Activated CD8-positive, alpha-beta T cell treated with anti-CD3 and anti-CD28 coated beads, Interleukin-2, amount 10 ng/mL, durations not matched to agents 7 days and 5 days (primary cell): Measurements from ENCODE around the gene IQCM. TPM values are rescaled to one million over a fixed set of nuclear protein-coding genes. Genes with fewer than 3 reads are reported as not detected.

Source experiments
- ATAC-seq: fragments of 150-1000 bp; cut with Tn5 transposase; one replicate; pipeline ENCODE4 v1.10.0; 2021; ENCODE audit warnings: moderate library complexity
- CTCF ChIA-PET: fragments of 350-600 bp; sonication (Branson Sonifier 250); formaldehyde crosslinking; loops from one replicate; lab custom pipeline; 2021; ENCODE audit warnings: antibody characterized with exemption; lab: Charles Lee
- POLR2A ChIA-PET: fragments of 350-600 bp; sonication (Branson Sonifier 250); formaldehyde crosslinking; loops from one replicate; lab custom pipeline; 2021; ENCODE audit warnings: antibody characterized with exemption; lab: Charles Lee
- DNase-seq: peaks from one replicate; pipeline ENCODE4 v3.0.0-alpha.2; 2020
- H3K27ac Mint-ChIP-seq: one replicate; pipeline ENCODE4 v1.8.0; 2021; ENCODE audit warnings: mild to moderate bottlenecking, mixed read lengths
- H3K27me3 Mint-ChIP-seq: one replicate; pipeline ENCODE4 v1.8.0; 2021; ENCODE audit warnings: low read depth, mixed read lengths
- H3K36me3 Mint-ChIP-seq: one replicate; pipeline ENCODE4 v1.8.0; 2021; ENCODE audit warnings: low read depth, mixed read lengths
- H3K4me1 Mint-ChIP-seq: one replicate; pipeline ENCODE4 v1.8.0; 2021; ENCODE audit warnings: low read depth, mixed read lengths
- H3K4me3 Mint-ChIP-seq: one replicate; pipeline ENCODE4 v1.8.0; 2021; ENCODE audit warnings: mild to moderate bottlenecking, mixed read lengths
- H3K9me3 Mint-ChIP-seq: one replicate; pipeline ENCODE4 v1.8.0; 2022; ENCODE audit warnings: mixed read lengths; ENCODE audit not compliant: insufficient read depth
- total RNA-seq, 2 experiments: library from RNA; stranded (reverse); gene quantifications; one replicate each; pipeline ENCODE4 v1.2.3, GENCODE V29; 2021

The IQCM gene
- total RNA-seq, 2 experiments from 2014 or later: not detected

DNA sequence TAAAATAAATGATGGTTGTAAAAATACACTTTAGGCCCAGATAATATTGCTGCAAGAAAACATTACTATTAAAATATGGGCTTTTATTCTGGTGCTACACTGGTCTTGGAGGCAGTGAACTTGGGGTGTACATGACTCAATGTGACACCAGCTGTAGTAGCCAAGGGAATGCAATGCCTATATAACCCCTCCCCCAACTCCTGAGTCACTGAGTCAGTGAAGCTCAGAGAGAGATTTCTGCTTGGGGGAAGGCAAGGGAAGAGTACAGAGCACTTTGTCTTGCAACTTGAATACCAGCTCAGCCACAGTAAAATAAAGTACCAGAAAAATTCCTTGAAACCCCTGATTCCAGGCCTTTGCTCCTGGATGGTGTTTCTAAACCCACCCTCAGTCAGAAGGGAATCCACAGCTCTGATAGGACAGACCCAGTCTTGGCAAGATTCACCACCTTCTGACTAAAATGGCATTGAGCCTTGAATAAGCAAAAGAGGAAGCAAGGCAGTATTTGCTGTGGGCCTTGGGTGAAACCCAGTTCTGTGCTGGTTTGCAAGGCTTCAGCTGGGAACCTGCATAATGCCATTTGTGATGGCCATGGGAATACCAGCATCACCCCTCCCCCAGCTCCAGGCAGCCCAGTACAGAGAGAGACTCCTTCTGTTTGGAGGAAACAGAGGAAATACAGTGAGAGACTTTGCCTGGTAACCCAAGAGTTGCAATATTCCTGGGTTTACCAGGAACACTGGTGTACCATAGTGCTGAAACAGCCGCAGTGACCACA is 209.9 kb downstream of the IQCM start:
- ATAC-seq (no peak), DNase-seq (no peak)
- Mint-ChIP-seq H3K4me3 (no peak overlapping the region), H3K36me3 (no peaks in the 10 kb centered on the region), H3K27me3 (no peaks in the 10 kb centered on the region), H3K4me1 (no peaks in the 10 kb centered on the region), H3K27ac (no peak overlapping the region), H3K9me3 (no peaks in the 10 kb centered on the region)
- CTCF ChIA-PET: no interaction called here
- POLR2A ChIA-PET: interaction anchor here (0.7 kb wide), 1 partner anchor 55 kb away, joined by 3 read pairs; no protein-coding TSS in a partner anchor

DNA sequence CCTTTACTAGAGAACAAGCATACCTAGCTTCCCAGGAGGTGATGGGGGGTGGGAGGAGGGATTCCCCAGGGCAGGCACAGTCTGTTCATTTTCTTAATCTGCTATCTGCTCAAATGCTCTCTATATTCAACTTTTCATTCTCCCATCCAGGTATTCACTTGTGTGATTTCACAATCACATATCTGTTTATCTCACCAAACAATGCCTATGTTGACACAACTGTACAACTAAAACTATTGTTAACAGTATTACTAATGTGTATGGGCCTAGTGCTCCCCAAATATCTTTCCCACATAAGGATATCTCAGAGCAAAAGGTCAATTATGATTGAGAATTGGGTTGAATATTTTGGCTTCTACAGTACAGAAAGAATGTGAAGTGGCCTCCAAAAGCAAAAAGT is 210.8 kb downstream of the IQCM start:
- H3K36me3 Mint-ChIP-seq: no peaks in the 10 kb centered on the region
- ATAC-seq (no peak), DNase-seq (no peak)
- H3K4me3 Mint-ChIP-seq: no peak overlapping the region
- no peak overlapping the region for H3K27ac Mint-ChIP-seq
- H3K27me3 Mint-ChIP-seq: no peaks in the 10 kb centered on the region
- no peaks in the 10 kb centered on the region for H3K4me1 Mint-ChIP-seq
- CTCF ChIA-PET: no interaction called here
- no peaks in the 10 kb centered on the region for H3K9me3 Mint-ChIP-seq
- POLR2A ChIA-PET: no interaction called here

DNA sequence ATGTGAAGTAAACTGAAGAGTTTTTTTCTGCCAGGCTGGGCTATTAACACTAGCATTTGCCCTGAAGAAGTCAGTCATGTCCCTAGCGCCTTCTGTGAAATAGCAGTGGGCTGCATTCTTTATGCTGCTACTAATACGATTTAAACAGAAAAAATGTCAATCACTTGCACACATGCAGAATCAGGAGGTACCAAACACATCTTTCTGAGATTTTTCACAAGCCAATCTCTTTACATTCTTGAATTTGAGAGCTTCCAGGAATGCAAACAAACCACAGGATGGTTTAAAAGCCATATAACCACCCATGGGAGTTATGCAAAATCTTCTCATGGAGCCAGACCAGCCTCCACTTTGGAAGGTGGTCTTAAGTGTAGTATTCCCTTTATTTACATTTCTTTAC is 220.1 kb downstream of the IQCM start:
- POLR2A ChIA-PET: no interaction called here
- Mint-ChIP-seq H3K4me3 (no peak overlapping the region), H3K36me3 (no peaks in the 10 kb centered on the region), H3K27ac (no peak overlapping the region), H3K27me3 (no peaks in the 10 kb centered on the region), H3K9me3 (peaks cover 4% of the 10 kb centered on the region), H3K4me1 (no peaks in the 10 kb centered on the region)
- CTCF ChIA-PET: no interaction called here
- DNase-seq: no peak
- ATAC-seq: no peak

DNA sequence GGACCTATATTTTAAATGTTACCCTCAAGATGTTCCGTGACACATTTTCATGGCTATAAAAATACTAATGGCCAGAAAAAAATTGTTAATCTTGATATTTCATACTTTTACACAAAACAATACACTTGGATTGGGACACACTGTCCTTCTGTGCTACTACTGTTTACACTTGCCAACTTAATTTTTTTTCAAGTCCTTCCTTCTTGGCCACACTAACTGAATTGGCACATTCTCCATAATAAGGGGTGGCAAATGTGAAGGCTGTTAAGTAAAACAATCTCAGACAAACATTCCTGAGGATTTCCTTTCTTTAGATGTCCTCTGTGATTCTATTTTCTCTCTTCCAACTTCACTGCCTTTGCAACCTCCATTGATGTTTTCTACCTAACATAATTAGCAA is 225.8 kb downstream of the IQCM start:
- no peaks in the 10 kb centered on the region for H3K4me1 Mint-ChIP-seq
- H3K27me3 Mint-ChIP-seq: no peaks in the 10 kb centered on the region
- ChIA-PET POLR2A (no interaction called here), CTCF (no interaction called here)
- H3K27ac Mint-ChIP-seq: no peak overlapping the region
- H3K36me3 Mint-ChIP-seq: no peaks in the 10 kb centered on the region
- no peak for DNase-seq
- ATAC-seq: no peak
- no peak overlapping the region for H3K4me3 Mint-ChIP-seq
- H3K9me3 Mint-ChIP-seq: peaks cover 14% of the 10 kb centered on the region

DNA sequence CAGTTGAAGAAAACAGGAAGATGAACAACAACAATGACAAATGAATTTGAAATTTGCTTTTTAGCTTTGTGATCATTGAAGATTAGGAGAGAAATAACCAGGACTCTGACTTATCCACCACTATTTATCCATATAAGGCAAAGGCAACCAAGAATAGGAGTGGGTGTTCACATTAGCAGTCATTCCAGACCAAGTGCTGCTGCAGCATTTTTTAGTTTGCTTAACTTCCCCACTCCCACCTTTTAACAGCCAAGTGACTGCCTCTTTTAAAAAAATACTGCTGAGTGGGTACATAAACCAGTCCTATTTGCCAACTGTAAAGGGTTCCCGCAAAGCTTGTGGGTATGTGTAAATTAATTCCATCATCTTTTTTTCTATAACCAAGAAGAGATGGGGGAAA is 230.9 kb downstream of the IQCM start:
- Mint-ChIP-seq H3K4me3 (no peak overlapping the region), H3K27me3 (no peaks in the 10 kb centered on the region), H3K9me3 (peaks cover 10% of the 10 kb centered on the region), H3K27ac (no peak overlapping the region), H3K4me1 (no peaks in the 10 kb centered on the region), H3K36me3 (no peaks in the 10 kb centered on the region)
- no peak for ATAC-seq
- ChIA-PET CTCF (no interaction called here), POLR2A (no interaction called here)
- no peak for DNase-seq

DNA sequence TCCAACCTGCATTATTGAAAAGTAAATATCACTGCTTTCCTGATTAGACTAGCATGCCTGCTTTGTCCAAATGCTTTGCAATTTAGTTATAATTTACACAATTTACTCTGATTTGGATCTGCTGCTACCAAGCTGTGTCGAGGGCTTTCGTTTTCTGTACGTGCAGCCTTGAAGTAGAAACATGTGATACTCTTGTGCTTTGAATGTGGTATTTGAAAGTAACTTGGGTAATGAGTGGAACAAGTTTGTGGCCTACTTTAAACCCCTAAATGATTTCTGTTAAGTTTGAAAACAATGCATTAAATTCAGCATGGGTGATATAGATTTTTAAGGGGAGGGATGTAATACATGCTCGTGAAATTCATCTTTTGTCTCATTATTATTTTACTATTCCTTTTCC is 240.7 kb downstream of the IQCM start:
- no peak overlapping the region for H3K4me3 Mint-ChIP-seq

DNA sequence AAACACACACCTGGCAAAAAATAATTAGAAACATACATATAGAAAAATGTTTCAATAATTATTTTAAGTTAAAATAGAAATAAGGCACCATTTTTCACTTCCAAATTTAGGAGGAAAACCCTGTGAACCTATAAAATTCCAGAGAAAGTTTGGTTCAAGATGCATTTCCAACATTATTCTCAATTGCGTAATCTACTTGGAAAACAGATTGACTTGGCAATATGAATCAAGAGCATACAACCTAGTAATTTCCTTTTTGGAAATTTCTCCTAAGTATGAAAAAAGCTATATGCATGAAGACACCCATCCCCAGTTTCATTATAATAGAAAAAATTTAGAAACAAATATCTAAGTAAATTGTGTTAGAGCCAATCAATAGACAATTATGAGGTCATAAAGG is 242.9 kb downstream of the IQCM start:
- H3K9me3 Mint-ChIP-seq: no peaks in the 10 kb centered on the region
- H3K36me3 Mint-ChIP-seq: no peaks in the 10 kb centered on the region
- ChIA-PET POLR2A (no interaction called here), CTCF (no interaction called here)
- H3K27ac Mint-ChIP-seq: no peak overlapping the region
- H3K27me3 Mint-ChIP-seq: no peaks in the 10 kb centered on the region
- ATAC-seq (no peak), DNase-seq (no peak)
- no peak overlapping the region for H3K4me3 Mint-ChIP-seq
- H3K4me1 Mint-ChIP-seq: no peaks in the 10 kb centered on the region

More for the DNA sequence above, 240.7 kb downstream of the IQCM start:
- ATAC-seq (no peak), DNase-seq (no peak)
- ChIA-PET CTCF (no interaction called here), POLR2A (no interaction called here)
- Mint-ChIP-seq H3K9me3 (no peaks in the 10 kb centered on the region), H3K4me1 (no peaks in the 10 kb centered on the region), H3K36me3 (no peaks in the 10 kb centered on the region), H3K27me3 (no peaks in the 10 kb centered on the region), H3K27ac (no peak overlapping the region)

DNA sequence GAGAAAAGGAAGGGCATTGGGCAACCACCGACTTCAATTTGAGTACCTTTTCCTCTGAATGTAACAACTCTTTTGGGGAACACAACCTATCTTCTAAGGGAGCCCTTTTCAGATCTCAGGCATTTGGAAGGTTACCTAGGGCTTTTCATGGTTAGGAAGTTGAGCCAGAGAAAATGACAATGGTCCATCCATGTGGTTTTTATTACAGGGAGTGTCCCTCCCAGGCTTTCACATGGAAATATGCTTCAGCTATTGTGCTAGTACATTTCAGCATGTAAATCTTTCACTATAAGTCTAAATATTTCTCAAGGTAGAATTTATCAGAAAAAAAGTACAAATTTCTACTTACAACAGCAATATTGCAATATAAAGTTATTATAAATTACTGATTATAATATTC is 259.8 kb downstream of the IQCM start:
- CTCF ChIA-PET: no interaction called here
- Mint-ChIP-seq H3K27ac (no peak overlapping the region), H3K4me3 (no peak overlapping the region), H3K4me1 (no peaks in the 10 kb centered on the region), H3K36me3 (no peaks in the 10 kb centered on the region), H3K9me3 (no peaks in the 10 kb centered on the region), H3K27me3 (no peaks in the 10 kb centered on the region)
- no peak for DNase-seq
- POLR2A ChIA-PET: no interaction called here
- no peak for ATAC-seq

DNA sequence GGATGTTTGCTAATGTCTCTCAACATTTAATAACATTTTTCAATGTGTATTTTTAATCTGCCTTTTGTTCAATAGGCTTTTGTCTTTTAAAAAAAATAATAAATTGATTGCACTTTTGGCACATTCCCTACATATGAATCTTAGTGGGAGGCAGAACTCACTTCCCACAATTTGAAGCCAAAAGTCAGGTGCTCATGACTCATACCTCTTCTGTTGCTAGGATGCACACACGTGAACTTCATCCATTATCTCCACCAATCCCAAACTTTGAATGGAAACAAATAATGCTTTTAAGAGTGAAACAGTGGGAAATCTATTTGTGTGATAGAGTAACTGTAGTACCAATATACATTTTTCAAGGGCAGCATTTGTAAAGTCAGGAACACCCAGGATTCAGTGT is 260.5 kb downstream of the IQCM start:
- H3K27me3 Mint-ChIP-seq: no peaks in the 10 kb centered on the region
- ChIA-PET CTCF (no interaction called here), POLR2A (no interaction called here)
- DNase-seq (no peak), ATAC-seq (no peak)
- no peak overlapping the region for H3K27ac Mint-ChIP-seq
- H3K4me1 Mint-ChIP-seq: no peaks in the 10 kb centered on the region
- no peaks in the 10 kb centered on the region for H3K36me3 Mint-ChIP-seq
- no peak overlapping the region for H3K4me3 Mint-ChIP-seq
- H3K9me3 Mint-ChIP-seq: no peaks in the 10 kb centered on the region

DNA sequence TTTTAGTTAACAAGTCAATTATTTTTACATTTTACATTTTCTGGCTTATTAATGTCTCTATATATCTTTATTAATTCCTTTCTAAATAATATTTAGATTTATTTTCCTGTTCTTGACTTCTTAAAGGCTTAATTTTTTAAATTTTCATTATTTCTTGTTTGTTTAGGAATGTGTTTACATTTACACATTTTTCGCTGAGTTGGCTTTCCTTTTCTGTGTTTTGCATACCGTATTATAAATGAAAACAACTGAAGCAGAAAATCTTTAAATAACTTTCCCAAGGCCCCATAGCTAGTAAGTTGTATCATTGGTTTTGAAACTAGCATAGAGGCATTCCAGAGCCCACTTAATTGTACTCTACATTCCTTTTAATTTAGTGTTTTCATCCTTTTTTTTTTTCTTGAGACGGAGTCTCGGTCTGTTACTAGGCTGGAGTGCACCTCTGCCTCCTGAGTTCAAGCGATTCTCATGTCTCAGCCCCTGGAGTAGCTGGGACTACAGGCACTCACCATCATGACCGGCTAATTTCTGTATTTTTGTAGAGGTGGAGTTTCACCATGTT is 261.6 kb downstream of the IQCM start:
- no peaks in the 10 kb centered on the region for H3K36me3 Mint-ChIP-seq
- H3K9me3 Mint-ChIP-seq: no peaks in the 10 kb centered on the region
- no peaks in the 10 kb centered on the region for H3K4me1 Mint-ChIP-seq
- no peak overlapping the region for H3K4me3 Mint-ChIP-seq
- no peak for ATAC-seq
- no peak overlapping the region for H3K27ac Mint-ChIP-seq
- DNase-seq: no peak
- POLR2A ChIA-PET: no interaction called here
- H3K27me3 Mint-ChIP-seq: no peaks in the 10 kb centered on the region
- CTCF ChIA-PET: no interaction called here

DNA sequence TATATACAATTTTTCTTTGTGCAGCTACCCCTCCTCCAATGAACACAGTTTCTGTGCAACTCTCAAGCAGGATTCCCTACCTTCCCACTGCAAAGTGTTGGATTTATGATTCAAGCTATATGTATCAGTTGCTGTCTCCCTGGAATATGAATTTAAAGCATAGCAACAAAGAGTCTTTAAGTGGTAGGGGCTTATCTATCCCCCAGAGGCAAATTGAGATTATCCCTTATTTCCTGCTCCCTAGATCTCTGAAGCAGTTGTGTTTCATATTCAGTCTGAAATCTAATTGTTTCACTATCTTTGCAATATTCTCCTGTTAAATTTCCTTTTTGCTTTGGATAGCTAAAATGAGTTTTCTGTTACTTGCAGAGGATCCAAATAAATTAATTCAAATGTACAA is 263.0 kb downstream of the IQCM start:
- Mint-ChIP-seq H3K9me3 (no peaks in the 10 kb centered on the region), H3K4me3 (no peak overlapping the region), H3K27ac (no peak overlapping the region), H3K4me1 (no peaks in the 10 kb centered on the region), H3K27me3 (no peaks in the 10 kb centered on the region), H3K36me3 (no peaks in the 10 kb centered on the region)
- ATAC-seq (no peak), DNase-seq (no peak)
- POLR2A ChIA-PET: no interaction called here
- CTCF ChIA-PET: no interaction called here

DNA sequence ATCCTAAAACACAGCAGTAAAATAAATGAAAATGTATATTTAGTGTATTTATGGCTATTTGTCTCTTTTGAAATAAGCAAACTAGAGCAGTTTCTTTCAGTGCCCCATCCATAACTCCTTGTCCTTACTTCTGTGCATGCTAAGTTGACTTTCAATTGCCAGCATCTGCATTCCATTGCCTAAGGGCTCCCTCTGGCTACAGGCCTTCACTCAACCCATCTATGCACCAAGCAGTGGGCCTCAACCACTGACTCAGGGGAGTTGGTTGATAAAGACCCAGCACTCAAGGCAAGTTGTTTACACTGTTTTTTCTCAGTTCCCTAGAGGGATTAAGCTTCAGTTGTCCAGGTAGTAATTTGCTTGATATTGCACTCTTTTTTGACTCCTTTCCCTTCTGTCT is 265.7 kb downstream of the IQCM start:
- no peak overlapping the region for H3K4me3 Mint-ChIP-seq
- DNase-seq (no peak), ATAC-seq (no peak)
- ChIA-PET POLR2A (no interaction called here), CTCF (no interaction called here)
- H3K27me3 Mint-ChIP-seq: no peaks in the 10 kb centered on the region
- no peak overlapping the region for H3K27ac Mint-ChIP-seq
- H3K36me3 Mint-ChIP-seq: no peaks in the 10 kb centered on the region
- no peaks in the 10 kb centered on the region for H3K9me3 Mint-ChIP-seq
- no peaks in the 10 kb centered on the region for H3K4me1 Mint-ChIP-seq

DNA sequence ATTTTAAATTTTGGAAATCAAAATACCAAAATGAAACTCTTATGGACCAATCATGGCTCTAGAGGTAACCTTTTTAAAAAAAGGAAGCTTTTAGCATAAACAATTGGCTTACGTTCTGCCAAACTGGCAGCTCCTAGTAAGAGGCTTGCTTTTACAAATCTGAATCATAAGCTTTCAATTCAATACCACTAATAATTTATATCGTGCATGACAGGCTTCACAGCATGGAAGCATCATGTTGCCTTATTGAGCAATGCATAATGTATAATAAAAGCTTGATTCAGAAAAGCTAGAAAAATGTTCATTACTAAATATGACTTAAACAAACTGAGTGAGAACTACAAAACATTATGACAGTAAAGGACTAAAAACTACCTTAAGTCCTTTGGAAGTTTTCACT is 280.9 kb downstream of the IQCM start:
- peaks cover 8% of the 10 kb centered on the region for H3K9me3 Mint-ChIP-seq
- CTCF ChIA-PET: no interaction called here

More for the DNA sequence above, 280.9 kb downstream of the IQCM start:
- H3K36me3 Mint-ChIP-seq: no peaks in the 10 kb centered on the region
- H3K4me3 Mint-ChIP-seq: no peak overlapping the region
- H3K4me1 Mint-ChIP-seq: no peaks in the 10 kb centered on the region
- H3K27me3 Mint-ChIP-seq: no peaks in the 10 kb centered on the region
- POLR2A ChIA-PET: no interaction called here
- no peak for DNase-seq
- ATAC-seq: no peak
- H3K27ac Mint-ChIP-seq: no peak overlapping the region
